Measurements from ENCODE around the gene CEMIP.

- TF ChIP-seq CTCF (IDR thresholded peaks at IDR 0.05) (no peak), POLR2A (IDR thresholded peaks at IDR 0.05) (no peak)
Measured at GRCh38 chr15:80895091-80895490, 115.9 kb downstream of the CEMIP start.
